Posterior vena cava (tissue), 2 donors: Measurements from ENCODE around the gene XPO5. TPM values are rescaled to one million over a fixed set of nuclear protein-coding genes. Genes with fewer than 3 reads are reported as not detected.
"Not testable (repeated sequence)": the region's sequence is repeated elsewhere in the genome, so short reads cannot be mapped to it uniquely, and the experiment has no call there.

ENCODE experiments used
- DNase-seq: peaks from one replicate; pipeline ENCODE4 v3.0.0-alpha.2; 2020; ENCODE audit warnings: low spot score
- intact Hi-C, 2 donors: fragments of 100-400 bp; cut with DNase I; formaldehyde crosslinking; loops; one replicate each; pipeline versions ENCODE4 v1.14.1 to v1.14.2; 2022 to 2023
- total RNA-seq, 2 donors: library from RNA; stranded (reverse); fragmentation: NEBNext Ultra II Directional; extraction: Animal tissue kit (Norgen Biotek cat#: 25700); gene quantifications; one replicate each; pipeline ENCODE4 v1.2.1, GENCODE V29; 2021
- donor health status: DM: yes; HTN: yes; CAD: no.
- donor health status: DM: yes; HTN: yes; CAD: no.

The XPO5 gene
- total RNA-seq, 2 donors from 2014 or later, result 18.4 to 26.2 TPM

- intact Hi-C loops, result no loop called here
Observed at GRCh38 chr6:43593938-43594337, 18.1 kb upstream of the XPO5 start.

GRCh38 chr6:43589564-43589963 is 13.7 kb upstream of the XPO5 start:
- DNase-seq, intact Hi-C loops: not testable (repeated sequence)

More at GRCh38 chr6:43593938-43594337, 18.1 kb upstream of the XPO5 start:
- DNase-seq, result no peak

DNA sequence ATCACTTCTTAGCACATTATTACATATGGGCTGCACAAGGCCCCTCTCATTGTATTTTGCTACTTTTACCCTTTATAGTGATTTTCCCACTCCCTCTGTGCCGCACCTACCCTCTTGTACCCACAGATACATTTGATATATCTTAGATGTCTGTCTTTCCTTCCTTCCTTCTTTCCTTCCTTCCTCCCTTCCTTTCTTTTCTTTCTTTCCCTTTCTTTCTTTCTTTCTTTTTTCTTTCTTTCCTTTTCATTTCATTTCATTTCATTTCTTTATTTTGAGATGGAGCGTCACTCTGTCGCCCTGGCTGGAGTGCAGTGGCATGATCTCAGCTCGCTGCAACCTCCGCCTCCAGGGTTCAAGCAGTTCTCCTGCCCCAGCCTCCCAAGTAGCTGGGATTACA is 12.4 kb upstream of the XPO5 start:
- DNase-seq, result no peak
- intact Hi-C loops, result no loop called here

DNA sequence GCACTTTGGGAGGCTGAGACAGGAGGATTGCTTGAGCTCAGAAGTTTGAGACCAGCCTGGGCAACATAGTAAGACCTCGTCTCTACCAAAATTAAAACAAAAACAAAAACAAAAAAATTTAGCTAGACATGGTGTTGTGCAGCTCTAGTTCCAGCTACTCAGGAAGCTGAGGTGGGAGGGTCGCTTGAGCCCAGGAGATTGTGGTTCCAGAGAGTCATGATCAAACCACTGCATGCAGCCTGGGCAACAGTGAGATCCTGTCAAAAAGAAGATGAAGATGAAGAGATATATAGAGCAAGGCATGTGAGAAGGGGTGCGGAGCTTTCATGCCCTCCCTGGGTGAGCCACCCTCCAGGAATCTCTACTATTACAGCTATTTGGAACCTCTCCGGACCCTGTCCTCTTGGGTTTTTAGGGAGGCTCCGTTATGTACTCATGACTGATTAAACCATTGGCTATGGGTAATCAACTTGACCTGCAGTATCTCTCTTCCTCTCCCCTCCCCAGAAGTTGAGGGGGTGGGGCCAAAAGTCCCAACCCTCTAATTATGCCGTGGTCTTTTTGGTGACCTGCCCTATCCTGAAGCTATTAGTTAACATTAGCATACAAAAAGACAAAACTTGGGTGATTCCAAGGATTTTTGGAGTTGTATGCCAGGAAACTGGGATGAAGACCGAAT is 9.2 kb upstream of the XPO5 start:
- intact Hi-C loops, result no loop called here
- DNase-seq, result no peak

DNA sequence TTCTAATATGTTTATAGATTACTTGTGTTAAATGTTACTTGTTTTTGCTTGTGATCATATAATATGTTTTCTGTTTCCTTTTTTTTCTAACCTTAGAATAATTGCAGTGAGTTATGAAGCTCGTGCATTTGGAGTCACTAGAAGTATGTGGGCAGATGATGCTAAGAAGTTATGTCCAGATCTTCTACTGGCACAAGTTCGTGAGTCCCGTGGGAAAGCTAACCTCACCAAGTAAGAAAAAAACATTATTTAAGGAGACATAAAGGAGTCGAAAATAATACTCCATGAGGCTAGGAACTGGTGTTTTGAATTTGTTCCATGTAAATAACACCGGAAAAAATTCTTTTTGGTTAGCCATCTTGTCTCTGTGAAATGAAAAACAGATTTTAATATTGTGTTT is 7.1 kb upstream of the XPO5 start:
- DNase-seq, result no peak
- intact Hi-C loops, result no loop called here

DNA sequence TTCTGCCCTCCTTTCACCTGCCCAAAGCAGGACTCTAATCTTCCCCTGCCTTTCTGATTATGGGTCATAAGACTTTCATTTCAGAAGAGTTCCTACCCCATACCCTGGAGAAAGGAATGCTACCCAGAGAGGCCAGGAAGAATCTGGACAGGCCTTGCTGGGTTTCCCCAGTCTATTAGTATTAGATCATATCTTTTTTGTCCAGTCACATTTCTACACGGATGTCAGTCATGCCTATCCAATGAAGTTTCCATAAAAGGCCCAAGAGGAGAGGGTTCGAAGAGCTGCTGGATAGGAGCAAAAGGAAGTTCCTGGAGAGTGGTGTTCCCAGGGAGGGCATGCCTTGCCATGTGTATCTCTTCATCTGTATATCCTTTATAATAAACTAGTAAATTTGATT is 3.3 kb upstream of the XPO5 start:
- DNase-seq, result no peak
- intact Hi-C loops, result no loop called here

- DNase-seq, result no peak
- intact Hi-C loops, result no loop called here
Observed at GRCh38 chr6:43578748-43579147, 2.9 kb upstream of the XPO5 start.

- peak; percentile 87 for DNase-seq
- intact Hi-C loops, result no loop called here
Observed at GRCh38 chr6:43575105-43575771, 600 bp downstream of the XPO5 start.

- intact Hi-C loops, result no loop called here
- no peak for DNase-seq
Observed at GRCh38 chr6:43572015-43572414, 3.8 kb downstream of the XPO5 start.

DNA sequence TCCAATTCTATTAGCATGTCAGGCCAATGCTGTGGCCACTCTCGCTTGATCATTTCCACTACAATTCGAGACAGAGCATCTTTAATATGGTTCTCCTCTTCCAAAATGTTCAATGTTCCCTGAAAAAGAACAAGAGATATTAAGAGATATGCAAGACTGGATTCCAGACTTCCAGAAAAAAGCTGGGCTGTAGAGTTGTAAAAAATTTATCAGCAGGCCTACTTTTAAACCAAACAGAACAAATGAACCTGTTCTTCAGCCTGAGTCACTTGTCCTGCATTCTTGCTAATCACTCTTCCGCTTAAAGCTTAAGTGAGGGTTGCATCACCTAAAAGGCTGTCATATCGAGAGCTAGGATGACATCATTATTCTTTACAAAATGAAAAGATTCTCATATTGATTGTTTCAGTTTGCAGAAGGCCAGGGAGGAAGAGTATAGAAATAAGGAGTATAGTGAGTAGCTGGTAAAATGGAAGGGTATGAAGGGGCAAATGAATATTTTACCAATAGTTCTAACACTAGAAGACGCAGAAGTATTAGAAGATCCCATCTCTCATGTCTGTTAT is 4.9 kb downstream of the XPO5 start:
- intact Hi-C loops, result no loop called here
- no peak for DNase-seq

DNA sequence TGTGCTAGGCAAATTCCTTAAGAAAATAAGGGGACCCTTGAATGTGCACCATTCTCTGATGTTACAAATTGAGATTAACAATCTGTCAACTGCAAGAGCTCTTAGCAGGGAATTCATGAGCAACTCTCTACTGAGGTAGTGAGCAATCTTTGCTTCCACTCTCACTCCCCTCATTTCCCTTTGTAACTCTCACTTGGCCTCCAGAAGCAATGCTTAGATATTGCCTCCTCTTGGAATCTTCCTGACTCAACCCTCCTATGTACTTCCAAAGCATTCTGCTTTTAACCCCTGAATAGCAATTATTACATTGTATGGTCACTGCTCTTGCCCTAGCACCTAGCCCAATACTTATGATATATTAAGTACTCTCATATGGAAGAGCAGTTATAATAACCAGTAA is 16.5 kb downstream of the XPO5 start:
- no peak for DNase-seq

GRCh38 chr6:43557620-43558019 is 18.2 kb downstream of the XPO5 start:
- DNase-seq, intact Hi-C loops: not testable (repeated sequence)

More for the DNA sequence above, 16.5 kb downstream of the XPO5 start:
- intact Hi-C loops, result no loop called here

- no peak for DNase-seq
- intact Hi-C loops, result no loop called here
Observed at GRCh38 chr6:43547222-43547621, 28.6 kb downstream of the XPO5 start.

DNA sequence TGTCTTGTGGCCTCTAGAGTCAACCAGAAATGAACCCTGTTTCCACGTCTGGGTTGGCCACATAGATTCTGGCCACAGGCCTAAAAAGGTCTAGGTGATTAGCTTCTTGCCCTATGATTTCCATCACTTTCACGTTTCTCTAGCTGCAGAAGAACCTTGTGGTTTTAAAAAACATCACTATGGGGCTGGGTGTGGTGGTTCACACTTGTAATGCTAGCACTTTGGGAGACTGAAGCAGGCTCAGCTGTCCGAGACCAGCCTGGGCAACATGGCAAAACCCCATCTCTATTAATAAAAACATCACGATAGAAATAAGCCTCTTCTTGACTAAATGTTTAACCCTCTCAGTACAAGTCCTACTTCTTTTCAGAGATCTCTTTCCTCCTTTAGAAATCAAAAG is 31.4 kb downstream of the XPO5 start:
- DNase-seq, result no peak

DNA sequence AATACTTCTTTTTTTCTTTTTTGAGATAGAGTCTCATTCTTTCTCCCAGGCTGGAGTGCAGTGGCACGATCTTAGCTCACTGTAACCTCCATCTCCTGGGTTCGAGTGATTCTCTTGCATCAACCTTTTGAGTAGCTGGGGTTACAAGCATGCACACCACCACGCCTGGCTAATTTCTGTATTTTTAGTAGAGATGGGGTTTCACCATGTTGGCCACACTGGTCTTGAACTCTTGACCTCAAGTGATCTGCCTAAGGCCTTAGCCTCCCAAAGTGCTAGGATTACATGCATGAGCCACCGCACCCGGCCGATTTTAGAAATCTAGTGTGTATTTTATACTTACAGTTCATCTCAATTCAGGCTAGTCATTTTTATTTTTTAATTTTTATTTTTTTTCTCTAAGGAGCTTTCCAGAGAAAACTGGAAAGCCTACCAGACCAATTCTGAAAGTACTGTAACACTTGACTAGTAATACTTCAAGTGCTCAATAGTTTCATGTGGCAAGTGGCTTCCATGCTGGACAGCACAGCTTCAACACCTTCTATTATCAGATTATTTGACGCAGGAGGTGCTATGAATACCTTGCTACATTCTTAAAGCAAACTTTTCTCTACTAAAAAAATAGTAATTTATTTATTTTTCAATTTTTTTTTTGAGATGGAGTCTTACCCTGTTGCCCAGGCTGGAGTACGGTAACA is 33.9 kb downstream of the XPO5 start:
- intact Hi-C loops, result no loop called here
- no peak for DNase-seq

More for the DNA sequence above, 31.4 kb downstream of the XPO5 start:
- intact Hi-C loops, result no loop called here

GRCh38 chr6:43540507-43540906 is 35.3 kb downstream of the XPO5 start:
- DNase-seq, result no peak
- intact Hi-C loops, result no loop called here

DNA sequence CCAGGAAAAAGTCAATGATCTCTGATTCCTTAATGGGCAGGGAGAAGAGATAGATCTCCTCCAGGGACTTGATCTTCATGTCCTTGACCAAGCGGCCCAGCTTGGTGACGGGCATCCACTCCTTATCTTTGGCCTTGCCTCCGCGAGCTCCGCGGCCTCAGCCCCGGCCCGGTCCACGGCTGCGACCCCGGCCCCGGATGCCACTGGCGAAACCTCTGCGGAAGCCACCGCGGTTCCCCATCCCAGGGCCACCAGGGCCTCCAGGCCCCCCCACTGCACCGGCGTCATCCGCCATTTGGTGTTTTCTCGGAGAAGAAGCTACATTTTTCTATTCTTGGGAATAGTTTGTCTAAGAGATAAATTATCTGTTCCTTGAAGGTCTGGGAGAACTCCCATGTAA is 36.4 kb downstream of the XPO5 start:
- intact Hi-C loops, DNase-seq: not testable (repeated sequence)

DNA sequence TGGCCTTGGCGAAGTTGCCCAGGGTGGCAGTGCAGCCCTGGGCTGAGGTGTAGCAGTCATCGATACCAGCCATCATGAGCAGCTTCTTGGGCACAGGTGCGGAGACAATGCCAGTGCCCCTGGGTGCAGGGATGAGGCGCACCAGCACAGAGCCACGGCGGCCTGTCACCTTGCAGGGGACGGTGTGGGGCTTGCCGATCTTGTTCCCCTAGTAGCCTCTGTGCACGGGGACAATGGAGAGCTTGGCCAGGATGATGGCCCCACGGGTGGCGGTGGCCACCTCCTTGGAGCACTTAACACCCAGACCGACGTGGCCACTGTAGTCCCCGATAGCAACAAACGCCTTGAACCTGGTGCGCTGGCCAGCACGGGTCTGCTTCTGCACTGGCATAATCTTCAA is 36.9 kb downstream of the XPO5 start:
- DNase-seq, intact Hi-C loops: not testable (repeated sequence)

GRCh38 chr6:43532201-43532600 is 43.6 kb downstream of the XPO5 start:
- peak; percentile 15 for DNase-seq
- intact Hi-C loops, result no loop called here

GRCh38 chr6:43524483-43524961 is 51.3 kb downstream of the XPO5 start:
- no peak for DNase-seq
- intact Hi-C loops, result no loop called here
